Thyroid gland (tissue), 4 donors: ENCODE measurements around the gene AGBL4.

Experiments used
- POLR2A ChIP-seq, 2 donors: fragments of 450-650 bp; IDR thresholded peaks; one replicate each; pipeline ENCODE4 v1.6.1; 2017; ENCODE audit warnings: antibody characterized with exemption in 2 of 2, mild to moderate bottlenecking in 2 of 2, moderate library complexity in 1 of 2
- TF ChIP-seq, protein P1 (sequence below), 6 experiments: fragments of 200-600 bp in 3 of 6; fragments of 450-650 bp in 3 of 6; sonication (generic) in 3 of 6; IDR thresholded peaks; one replicate each; pipeline ENCODE4 v1.5.1; 2016 to 2019; ENCODE audit warnings: antibody characterized with exemption in 6 of 6, mild to moderate bottlenecking in 2 of 6, inconsistent platforms in 1 of 6, moderate library complexity in 1 of 6

DNA sequence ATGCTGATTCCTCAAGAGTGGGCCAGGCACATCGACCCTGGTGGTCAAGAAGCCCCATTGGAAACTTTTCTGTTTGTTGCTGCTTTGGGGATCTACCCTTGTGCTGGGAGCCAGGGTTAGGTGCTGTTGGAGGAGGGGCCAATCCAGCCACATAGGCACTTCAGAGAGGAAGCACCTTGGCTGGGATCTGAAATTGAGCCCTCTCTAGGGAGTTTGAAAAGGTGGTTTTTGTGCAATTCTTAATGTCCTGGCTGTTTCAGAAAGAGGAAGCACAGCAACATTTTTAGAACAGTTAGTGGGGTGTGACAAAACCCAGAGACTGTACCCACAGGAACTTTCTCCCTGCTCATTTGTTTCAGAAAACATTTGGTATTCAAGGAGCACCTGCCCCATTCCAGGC is 1229.9 kb downstream of the AGBL4 start:
- TF ChIP-seq, protein P1, sequence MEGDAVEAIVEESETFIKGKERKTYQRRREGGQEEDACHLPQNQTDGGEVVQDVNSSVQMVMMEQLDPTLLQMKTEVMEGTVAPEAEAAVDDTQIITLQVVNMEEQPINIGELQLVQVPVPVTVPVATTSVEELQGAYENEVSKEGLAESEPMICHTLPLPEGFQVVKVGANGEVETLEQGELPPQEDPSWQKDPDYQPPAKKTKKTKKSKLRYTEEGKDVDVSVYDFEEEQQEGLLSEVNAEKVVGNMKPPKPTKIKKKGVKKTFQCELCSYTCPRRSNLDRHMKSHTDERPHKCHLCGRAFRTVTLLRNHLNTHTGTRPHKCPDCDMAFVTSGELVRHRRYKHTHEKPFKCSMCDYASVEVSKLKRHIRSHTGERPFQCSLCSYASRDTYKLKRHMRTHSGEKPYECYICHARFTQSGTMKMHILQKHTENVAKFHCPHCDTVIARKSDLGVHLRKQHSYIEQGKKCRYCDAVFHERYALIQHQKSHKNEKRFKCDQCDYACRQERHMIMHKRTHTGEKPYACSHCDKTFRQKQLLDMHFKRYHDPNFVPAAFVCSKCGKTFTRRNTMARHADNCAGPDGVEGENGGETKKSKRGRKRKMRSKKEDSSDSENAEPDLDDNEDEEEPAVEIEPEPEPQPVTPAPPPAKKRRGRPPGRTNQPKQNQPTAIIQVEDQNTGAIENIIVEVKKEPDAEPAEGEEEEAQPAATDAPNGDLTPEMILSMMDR (IDR thresholded peaks at IDR 0.05) = no peak
- no peak for TF ChIP-seq POLR2A (IDR thresholded peaks at IDR 0.05)
